H1 (cell line): ENCODE results near the gene ASPG. TPM values are rescaled to one million over a fixed set of nuclear protein-coding genes. Genes with fewer than 3 reads are reported as not detected.

Experiments used
- CTCF ChIA-PET: fragments of 300-600 bp; sonication (Branson Sonifier 250); formaldehyde crosslinking; loops from one replicate; lab custom pipeline; 2021; ENCODE audit not compliant: partially characterized antibody; lab: Charles Lee
- POLR2A ChIA-PET: fragments of 300-600 bp; sonication (Branson Sonifier 250); formaldehyde crosslinking; loops from one replicate; lab custom pipeline; 2021; ENCODE audit warnings: inconsistent platforms; ENCODE audit not compliant: partially characterized antibody; lab: Charles Lee
- DNase-seq, 2 experiments: peaks; one replicate each; pipeline versions ENCODE4 v3.0.0 to v3.0.0-alpha.2; 2010 to 2022; ENCODE audit warnings: low spot score in 2 of 2, low read depth in 1 of 2, mixed read lengths in 1 of 2
- FAIRE-seq: peaks from 2 replicates; lab custom pipeline; 2011; peaks lifted over from hg19 to GRCh38; lab: Jason Lieb, UNC
- H2AFZ ChIP-seq: 2 replicates; pipeline ENCODE4 v1.8.1; 2012; ENCODE audit warnings: low read length, inconsistent platforms
- H2AK5ac ChIP-seq: 2 replicates; pipeline ENCODE4 v1.6.1; 2013; ENCODE audit warnings: low read depth, low read length
- H2BK120ac ChIP-seq: replicated peaks from 2 replicates; pipeline ENCODE3; 2013; ENCODE audit warnings: low read depth, low read length, inconsistent platforms
- H2BK12ac ChIP-seq: 2 replicates; pipeline ENCODE4 v1.6.1; 2013; ENCODE audit warnings: low read depth, low read length
- H2BK15ac ChIP-seq: 2 replicates; pipeline ENCODE4 v1.6.1; 2013; ENCODE audit warnings: low read length
- H2BK20ac ChIP-seq: 2 replicates; pipeline ENCODE4 v1.6.1; 2013; ENCODE audit warnings: low read length
- H2BK5ac ChIP-seq: 2 replicates; pipeline ENCODE4 v1.6.1; 2013; ENCODE audit warnings: low read depth, low read length
- H3K14ac ChIP-seq: 2 replicates; pipeline ENCODE4 v1.6.1; 2013; ENCODE audit warnings: inconsistent platforms; ENCODE audit not compliant: insufficient read length
- H3K18ac ChIP-seq: 2 replicates; pipeline ENCODE4 v1.6.1; 2013; ENCODE audit warnings: low read length; ENCODE audit errors: extremely low read depth
- H3K23ac ChIP-seq: 2 replicates; pipeline ENCODE4 v1.6.1; 2013; ENCODE audit warnings: inconsistent platforms; ENCODE audit not compliant: insufficient read length
- H3K23me2 ChIP-seq: 2 replicates; pipeline ENCODE4 v1.6.1; 2013; ENCODE audit warnings: low read depth, low read length
- H3K27ac ChIP-seq: 2 replicates; pipeline ENCODE4 v1.6.1; 2011; ENCODE audit warnings: low read depth, low read length, inconsistent platforms
- H3K27me3 ChIP-seq, 4 experiments: replicated peaks in 1 of 4; 1 replicate in 1 of 4; 2 replicates in 3 of 4; pipeline versions ENCODE4 v1.6.1 to v1.8.1; 2011 to 2013; ENCODE audit warnings: low read length in 3 of 4, mild to moderate bottlenecking in 3 of 4, inconsistent platforms in 2 of 4, mixed read lengths in 2 of 4, moderate library complexity in 1 of 4; ENCODE audit not compliant: control insufficient read depth in 3 of 4, insufficient read depth in 3 of 4; ENCODE audit errors: extremely low read depth in 1 of 4
- H3K36me3 ChIP-seq, 4 experiments: 2 replicates each; pipeline versions ENCODE4 v1.6.1 to v1.8.1; 2011 to 2013; ENCODE audit warnings: mild to moderate bottlenecking in 4 of 4, low read length in 3 of 4, moderate library complexity in 2 of 4, control low read depth in 1 of 4, inconsistent platforms in 1 of 4; ENCODE audit not compliant: insufficient read depth in 4 of 4, control insufficient read depth in 2 of 4
- H3K4ac ChIP-seq: replicated peaks from 2 replicates; pipeline ENCODE3; 2013; ENCODE audit warnings: low read length, low read depth, mixed read lengths, inconsistent platforms; ENCODE audit not compliant: insufficient read length
- H3K4me1 ChIP-seq, 4 experiments: replicated peaks in 1 of 4; 1 replicate in 1 of 4; 2 replicates in 3 of 4; pipeline versions ENCODE4 v1.6.1 to v1.8.1; 2011 to 2013; ENCODE audit warnings: low read length in 3 of 4, inconsistent platforms in 2 of 4, mixed read lengths in 1 of 4; ENCODE audit not compliant: insufficient read depth in 4 of 4, control insufficient read depth in 3 of 4
- H3K4me2 ChIP-seq, 2 experiments: 2 replicates each; pipeline versions ENCODE4 v1.6.1 to v1.8.1; 2011 to 2013; ENCODE audit warnings: low read depth in 2 of 2, low read length in 2 of 2, control low read depth in 1 of 2, inconsistent platforms in 1 of 2, mild to moderate bottlenecking in 1 of 2; ENCODE audit not compliant: insufficient read depth in 1 of 2
- H3K4me3 ChIP-seq, 4 experiments: fragments of 200-600, 300-600 bp in 1 of 4; sonication (generic), shearing (Covaris generic), sonication (Bioruptor Twin) in 1 of 4; 2 replicates each; pipeline versions ENCODE4 v1.5.1 to v1.8.1; 2011 to 2016; ENCODE audit warnings: low read length in 4 of 4, low read depth in 3 of 4, control low read depth in 2 of 4, inconsistent platforms in 2 of 4, mild to moderate bottlenecking in 2 of 4, mixed read lengths in 1 of 4, moderate library complexity in 1 of 4; ENCODE audit not compliant: insufficient read depth in 2 of 4; ENCODE audit errors: extremely low read depth in 1 of 4
- H3K56ac ChIP-seq: replicated peaks from 2 replicates; pipeline ENCODE3; 2013; ENCODE audit warnings: low read depth, mild to moderate bottlenecking, mixed read lengths, low read length, inconsistent platforms; ENCODE audit not compliant: insufficient read length
- H3K79me1 ChIP-seq: 2 replicates; pipeline ENCODE4 v1.6.1; 2013; ENCODE audit warnings: low read depth, low read length, control low read depth
- H3K79me2 ChIP-seq, 2 experiments: 2 replicates each; pipeline versions ENCODE4 v1.6.1 to v1.8.1; 2012 to 2013; ENCODE audit warnings: low read length in 2 of 2, mild to moderate bottlenecking in 2 of 2, inconsistent platforms in 1 of 2; ENCODE audit not compliant: insufficient read depth in 2 of 2, control insufficient read depth in 1 of 2
- H3K9ac ChIP-seq, 4 experiments: replicated peaks in 1 of 4; 1 replicate in 1 of 4; 2 replicates in 3 of 4; pipeline versions ENCODE4 v1.6.1 to v1.8.1; 2011 to 2013; ENCODE audit warnings: low read depth in 3 of 4, low read length in 3 of 4, control low read depth in 2 of 4, mild to moderate bottlenecking in 2 of 4, moderate library complexity in 2 of 4, inconsistent platforms in 1 of 4; ENCODE audit errors: extremely low read depth in 1 of 4
- H3K9me3 ChIP-seq, 2 experiments: 2 replicates each; pipeline versions ENCODE4 v1.6.1 to v1.8.1; 2012 to 2013; ENCODE audit warnings: mild to moderate bottlenecking in 2 of 2, moderate library complexity in 2 of 2, control low read depth in 1 of 2, inconsistent platforms in 1 of 2, low read depth in 1 of 2, low read length in 1 of 2, mixed read lengths in 1 of 2; ENCODE audit not compliant: insufficient read depth in 2 of 2
- H4K20me1 ChIP-seq, 2 experiments: replicated peaks in 1 of 2; 2 replicates each; pipeline versions ENCODE3 to v1.8.1; 2011 to 2013; ENCODE audit warnings: inconsistent platforms in 2 of 2, low read length in 2 of 2, mild to moderate bottlenecking in 1 of 2; ENCODE audit not compliant: insufficient read depth in 2 of 2, control insufficient read depth in 1 of 2
- H4K5ac ChIP-seq: 2 replicates; pipeline ENCODE4 v1.6.1; 2013; ENCODE audit warnings: low read length, low read depth, mixed read lengths, inconsistent platforms; ENCODE audit not compliant: insufficient read length
- H4K8ac ChIP-seq: 2 replicates; pipeline ENCODE4 v1.8.0; 2013; ENCODE audit warnings: mild to moderate bottlenecking, moderate library complexity, low read length, inconsistent platforms; ENCODE audit not compliant: insufficient read depth; ENCODE audit errors: extremely low read depth
- H4K91ac ChIP-seq: replicated peaks from 2 replicates; pipeline ENCODE3; 2013; ENCODE audit warnings: low read length, mixed read lengths, inconsistent platforms; ENCODE audit not compliant: insufficient read length
- ASH2L ChIP-seq: fragments of 200-600, 300-600 bp; sonication (generic); IDR thresholded peaks from one replicate; pipeline ENCODE4 v1.7.1; 2017; ENCODE audit warnings: low read length
- CHD1 ChIP-seq: IDR thresholded peaks from 2 replicates; pipeline ENCODE4 v1.6.1; 2012; ENCODE audit warnings: low read depth, low read length, improper control_type of control experiment
- CHD2 ChIP-seq: IDR thresholded peaks from 2 replicates; pipeline ENCODE4 v1.6.1; 2012; ENCODE audit warnings: low read length, improper control_type of control experiment
- GABPA ChIP-seq: IDR thresholded peaks from 2 replicates; pipeline ENCODE4 v1.6.1; 2011; ENCODE audit warnings: mild to moderate bottlenecking, low read length, moderate library complexity, borderline replicate concordance; ENCODE audit not compliant: insufficient read depth
- PHF8 ChIP-seq: fragments of 200-600 bp; sonication (generic); conservative IDR thresholded peaks from 2 replicates; pipeline ENCODE4 v1.7.1; 2012; ENCODE audit warnings: low read depth, mild to moderate bottlenecking, inconsistent platforms, low read length, moderate library complexity
- RAD21 ChIP-seq, 2 experiments: IDR thresholded peaks in 1 of 2; conservative IDR thresholded peaks in 1 of 2; 2 replicates each; pipeline ENCODE4 v1.6.1; 2011; ENCODE audit warnings: low read depth in 2 of 2, low read length in 2 of 2, improper control_type of control experiment in 1 of 2, inconsistent platforms in 1 of 2, mild to moderate bottlenecking in 1 of 2, moderate library complexity in 1 of 2
- RFX5 ChIP-seq: IDR thresholded peaks from 2 replicates; pipeline ENCODE4 v1.6.1; 2011; ENCODE audit warnings: low read depth, low read length, improper control_type of control experiment, borderline replicate concordance
- SIRT6 ChIP-seq: IDR thresholded peaks from one replicate; pipeline ENCODE4 v1.7.1; 2012; ENCODE audit warnings: low read length, inconsistent platforms
- TBP ChIP-seq: IDR thresholded peaks from 2 replicates; pipeline ENCODE4 v1.6.1; 2011; ENCODE audit warnings: low read depth, low read length, improper control_type of control experiment
- WGBS, 2 experiments: shearing (Covaris generic) in 1 of 2; methylation state at CpG; one replicate each; pipeline versions ENCODE4 v1.1.6 to v1.1.7; 2013 to 2015; ENCODE audit warnings: low lambda C conversion rate in 2 of 2, mixed read lengths in 2 of 2, inconsistent platforms in 1 of 2, low coverage in 1 of 2, missing lambda C conversion rate in 1 of 2; ENCODE audit not compliant: insufficient replicate concordance in 2 of 2, insufficient coverage in 1 of 2, insufficient read length in 1 of 2; ENCODE audit errors: extremely low coverage in 1 of 2, missing lambda C conversion rate in 1 of 2; 5-methylcytosine and 5-hydroxymethylcytosine counted together
- polyA plus RNA-seq, 7 experiments: library from polyadenylated mRNA; depleted of rRNA in 3 of 7; stranded (reverse) in 5 of 7; unstranded in 2 of 7; fragments of >200 nt in 5 of 7; fragments of 200-250 nt in 2 of 7; gene quantifications; 1 replicate in 5 of 7; 2 replicates in 1 of 7; 4 replicates in 1 of 7; pipeline versions ENCODE4 v1.2.1 to v1.2.3, GENCODE V29; 2011 to 2013; ENCODE audit warnings: missing spikeins in 2 of 7, mixed read lengths in 2 of 7
- total RNA-seq: library from RNA; stranded (reverse); fragmentation: NEBNext Ultra II Directional; extraction: Animal tissue kit (Norgen Biotek cat#: 25700); gene quantifications from 2 replicates; pipeline ENCODE4 v1.2.1, GENCODE V29; 2021
- TF ChIP-seq, protein P1 (sequence below): IDR thresholded peaks from 2 replicates; pipeline ENCODE4 v1.6.1; 2011; ENCODE audit warnings: low read depth, mild to moderate bottlenecking, low read length; ENCODE audit not compliant: insufficient read depth

ASPG gene
- total and polyA plus RNA-seq, 2 of the 8 experiments (the other 6 are each of a cell fraction or from before 2014, with no cell fraction given) = 0.34 to 0.59 TPM

- Histone ChIP-seq H2BK15ac (no peak overlapping the region), H2AFZ (no peak overlapping the region), H4K5ac (no peak overlapping the region), H3K23ac (no peak overlapping the region), H4K20me1 (no peaks in the 10 kb centered on the region), H3K4me2 (no peak overlapping the region), H2AK5ac (no peak overlapping the region), H4K8ac (no peak overlapping the region; the same call in 1 of the 2 replicates), H3K56ac (no peak overlapping the region), H3K9ac (no peak overlapping the region), H3K36me3 (no peaks in the 10 kb centered on the region), H3K4me3 (no peak overlapping the region), H3K79me2 (no peaks in the 10 kb centered on the region), H2BK120ac (no peak overlapping the region), H2BK20ac (no peak overlapping the region), H2BK5ac (no peak overlapping the region), H3K4ac (no peak overlapping the region), H3K27ac (no peak overlapping the region), H4K91ac (no peak overlapping the region), H2BK12ac (no peak overlapping the region), H3K27me3 (no peaks in the 10 kb centered on the region; a peak in 3 of 7 replicates), H3K4me1 (peaks cover 0 to 7% (median 4%) of the 10 kb centered on the region in 4 experiments; a peak in 3 of 7 replicates), H3K18ac (no peak overlapping the region), H3K9me3 (no peaks in the 10 kb centered on the region), H3K79me1 (no peaks in the 10 kb centered on the region), H3K23me2 (no peaks in the 10 kb centered on the region), H3K14ac (no peak overlapping the region)
- no peak for FAIRE-seq
- WGBS, 2 experiments = 83% methylated on average over 21 of the region's 25 CpGs; no CpG with 5 or more reads in 1 of the 2 experiments
- DNase-seq = no peak
- POLR2A ChIA-PET = no interaction called here
- CTCF ChIA-PET = interaction anchor here (0.6 to 6.6 kb wide), 21 partner anchors 7 to 477 kb away, joined by 3 to 76 read pairs (median 4); no protein-coding TSS in a partner anchor
- TF ChIP-seq RAD21 (IDR thresholded peaks at IDR 0.05 in 1 of 2, conservative IDR thresholded peaks at IDR 0.05 in 1 of 2; ENCODE audit: low read depth in 2 of 2, low read length in 2 of 2) (peak; percentile 29 to 35; a peak in 2 of 4 replicates), PHF8 (no peak), CHD1 (no peak), SIRT6 (no peak), TBP (no peak), GABPA (no peak), RFX5 (no peak), ASH2L (no peak), CHD2 (no peak)
- TF ChIP-seq, protein P1, sequence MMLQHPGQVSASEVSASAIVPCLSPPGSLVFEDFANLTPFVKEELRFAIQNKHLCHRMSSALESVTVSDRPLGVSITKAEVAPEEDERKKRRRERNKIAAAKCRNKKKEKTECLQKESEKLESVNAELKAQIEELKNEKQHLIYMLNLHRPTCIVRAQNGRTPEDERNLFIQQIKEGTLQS = no peak
Measured at GRCh38 chr14:104096751-104097700, 11.5 kb downstream of the ASPG start.
